GM19238 (cell line): ENCODE measurements around the gene CBARP.
A peak's percentile ranks its signal among the peaks of the same experiment; 100 is the strongest.

Experiments used
- DNase-seq: peaks from one replicate; pipeline ENCODE4 v3.0.0; 2011; ENCODE audit warnings: low spot score; ENCODE audit not compliant: insufficient read length

The CBARP gene

GRCh38 chr19:1239796-1240737 is 2.3 kb upstream of the CBARP start:
- peak; percentile 100 for DNase-seq

DNA sequence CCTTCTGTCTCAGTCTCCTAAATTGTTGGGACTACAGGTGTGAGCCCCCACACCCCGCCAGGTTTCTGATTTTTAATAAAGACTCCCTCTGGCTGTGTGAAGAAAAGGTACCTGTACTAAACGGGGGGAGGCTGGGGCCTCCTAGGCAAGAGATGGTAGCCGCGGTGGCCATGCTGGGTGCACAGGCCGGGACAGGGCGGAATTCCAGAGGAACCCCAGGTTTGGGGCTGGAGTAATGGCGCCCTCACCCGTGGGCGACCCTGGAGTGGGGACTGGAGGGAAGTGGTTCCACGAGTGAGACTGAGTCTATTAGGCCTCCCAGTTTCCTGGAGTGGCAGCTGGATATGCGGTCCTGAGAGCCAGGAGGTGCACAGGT is 1.6 kb upstream of the CBARP start:
- no peak for DNase-seq

DNA sequence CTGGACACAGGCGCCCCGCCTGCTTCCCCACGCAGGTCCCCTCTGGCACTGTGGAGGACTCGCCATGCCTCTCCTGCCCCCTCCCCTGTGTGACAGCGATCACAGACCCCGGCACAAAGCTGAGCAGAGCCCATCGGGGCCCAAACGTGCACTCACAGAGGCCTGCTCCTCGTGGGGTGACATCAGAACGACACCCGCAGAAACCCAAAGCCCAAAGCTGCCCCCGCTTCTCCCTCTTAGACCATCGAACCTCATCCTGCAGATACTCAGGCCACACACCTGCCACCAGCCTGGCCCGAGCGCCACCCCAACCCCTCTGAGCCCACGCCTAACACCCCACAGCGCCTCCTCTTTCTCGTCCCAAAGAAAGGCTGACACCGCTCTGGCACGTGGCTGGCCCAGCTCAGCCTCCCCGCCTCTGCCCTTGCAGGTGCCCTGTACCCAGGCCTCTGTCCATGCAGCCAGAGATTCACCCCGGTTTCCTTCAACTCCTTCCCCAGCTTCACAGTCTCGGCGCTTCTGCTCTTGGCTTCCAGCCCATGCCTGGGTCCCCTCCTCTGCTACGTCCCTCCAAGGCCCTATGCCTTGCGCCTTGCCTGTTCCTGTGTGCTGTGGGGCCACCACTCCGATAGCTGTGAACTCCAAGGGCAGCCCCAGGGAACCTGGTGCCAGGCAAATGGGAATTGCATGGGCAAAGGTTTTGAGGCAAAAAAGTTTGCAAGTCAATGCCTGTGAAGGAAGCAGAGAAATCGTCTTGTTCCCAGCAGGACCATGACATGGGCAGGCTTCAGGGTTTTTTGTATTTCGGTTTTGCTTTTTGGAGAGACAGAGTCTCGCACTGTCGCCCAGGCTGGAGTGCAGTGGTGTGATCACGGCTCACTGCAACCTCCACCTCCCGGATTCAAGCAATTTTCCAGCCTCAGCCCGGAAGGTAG is 831 bp upstream of the CBARP start:
- DNase-seq = no peak

GRCh38 chr19:1237027-1237659 is 662 bp downstream of the CBARP start:
- no peak for DNase-seq

GRCh38 chr19:1236576-1236975 is 1.2 kb downstream of the CBARP start:
- DNase-seq = no peak

DNA sequence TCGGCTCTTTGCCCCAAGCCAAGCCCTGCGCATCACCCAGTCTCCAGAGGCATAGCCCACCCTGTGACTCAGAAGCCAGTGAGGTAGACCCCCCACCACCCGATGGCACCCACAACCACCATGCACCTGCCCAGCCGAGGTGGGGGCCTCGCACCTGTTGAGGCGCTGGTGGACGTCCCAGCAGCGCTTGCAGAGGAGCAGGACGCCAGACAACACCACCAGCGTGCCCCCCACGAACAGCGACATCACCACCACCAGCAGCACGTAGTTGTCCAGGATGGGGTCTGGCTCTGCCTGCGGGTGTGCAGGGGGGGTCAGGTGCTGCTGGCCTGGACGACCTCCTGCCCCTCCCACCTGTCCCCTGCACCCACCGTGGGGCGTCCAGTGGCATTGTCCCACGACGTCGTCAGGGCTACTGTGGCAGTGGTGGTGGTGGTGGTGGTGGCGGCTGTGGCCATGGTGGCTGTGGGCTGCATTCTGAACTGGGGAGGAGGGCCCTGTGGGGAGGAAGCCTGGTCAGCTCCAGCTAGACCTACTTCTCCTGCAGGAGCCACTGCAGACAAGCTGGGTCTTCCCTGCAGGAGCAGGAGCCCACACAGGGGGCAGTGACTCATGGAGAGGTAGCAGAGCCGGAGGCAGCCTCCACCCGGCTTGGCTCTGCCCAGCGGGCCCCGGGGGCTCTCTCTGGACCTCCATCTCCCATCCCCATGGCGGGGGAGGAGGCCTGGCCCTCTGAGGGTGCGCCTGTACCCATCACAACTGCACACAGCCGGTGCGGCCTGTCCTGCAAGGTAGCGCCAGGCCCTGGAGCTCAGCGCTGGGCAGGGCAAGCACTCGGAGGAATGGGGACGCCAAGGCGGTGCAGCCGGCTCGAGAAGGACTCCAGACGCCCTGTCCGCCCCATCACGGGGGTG is 1.9 kb downstream of the CBARP start:
- no peak for DNase-seq

GRCh38 chr19:1234955-1235380 is 2.8 kb downstream of the CBARP start:
- DNase-seq = no peak

GRCh38 chr19:1234051-1234954 is 3.5 kb downstream of the CBARP start:
- no peak for DNase-seq

DNA sequence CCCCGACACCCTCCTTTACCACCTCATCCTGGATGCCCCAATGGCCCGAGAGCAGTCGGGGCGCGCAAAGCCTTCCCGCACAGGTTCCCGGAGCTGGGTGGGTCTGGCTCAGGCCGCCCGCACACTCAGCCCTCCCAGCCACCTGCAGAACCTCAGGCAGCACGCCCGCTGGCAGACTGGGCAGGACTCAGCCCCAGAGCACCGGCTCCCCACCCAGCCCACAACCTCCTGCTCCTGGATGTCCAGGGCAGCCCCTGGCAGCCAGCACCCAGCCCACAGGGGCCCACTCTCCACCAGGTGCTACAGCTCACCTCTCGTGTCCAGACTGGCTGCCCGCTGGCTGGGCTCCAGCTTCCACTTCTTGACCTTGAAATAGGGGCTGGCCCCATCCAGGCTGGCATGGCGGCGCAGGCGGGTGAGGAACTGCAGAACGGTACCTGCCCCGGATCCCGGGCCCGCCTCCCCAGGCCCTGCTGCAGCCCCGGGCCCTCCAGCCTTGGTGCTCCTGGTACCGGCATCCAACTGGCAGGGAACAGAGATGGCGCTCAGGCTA is 4.6 kb downstream of the CBARP start:
- DNase-seq = no peak

- no peak for DNase-seq
These were observed 5.1 kb downstream of the CBARP start for GRCh38 chr19:1232652-1233072.

GRCh38 chr19:1231729-1232637 is 5.8 kb downstream of the CBARP start:
- no peak for DNase-seq

DNA sequence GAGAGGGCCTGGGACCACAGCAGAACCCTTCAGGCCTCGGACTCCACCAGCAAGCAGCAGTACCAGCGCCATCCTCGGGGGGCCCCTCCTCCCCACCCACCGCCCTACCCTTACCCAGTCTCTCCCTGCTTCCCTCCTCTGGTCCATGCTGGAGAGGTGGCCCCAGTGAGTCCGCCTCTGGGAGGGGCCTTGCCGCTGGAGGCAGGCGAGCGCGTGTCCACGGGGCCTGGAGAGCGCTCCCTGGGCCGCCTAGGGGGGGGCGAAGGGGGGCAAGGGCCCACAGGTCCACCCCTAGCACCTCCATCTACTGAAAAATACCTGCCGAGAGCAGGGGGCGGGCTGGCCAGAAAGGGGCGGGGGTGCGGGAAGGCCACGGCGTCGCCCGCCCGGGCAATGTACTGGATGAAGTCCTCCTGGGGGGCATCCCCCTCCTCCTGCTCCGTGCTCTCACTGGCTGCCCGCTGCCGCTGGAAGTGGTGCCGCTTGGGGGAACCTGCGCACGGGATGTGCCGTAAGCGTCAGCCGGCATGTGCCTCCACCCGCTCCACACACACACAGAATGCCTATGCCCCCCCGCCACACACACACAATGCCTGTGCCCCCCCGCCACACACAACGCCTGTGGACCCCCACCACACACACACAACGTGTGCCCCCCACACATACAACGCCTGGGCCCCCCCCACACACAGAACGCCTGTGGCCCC is 6.9 kb downstream of the CBARP start:
- no peak for DNase-seq

DNA sequence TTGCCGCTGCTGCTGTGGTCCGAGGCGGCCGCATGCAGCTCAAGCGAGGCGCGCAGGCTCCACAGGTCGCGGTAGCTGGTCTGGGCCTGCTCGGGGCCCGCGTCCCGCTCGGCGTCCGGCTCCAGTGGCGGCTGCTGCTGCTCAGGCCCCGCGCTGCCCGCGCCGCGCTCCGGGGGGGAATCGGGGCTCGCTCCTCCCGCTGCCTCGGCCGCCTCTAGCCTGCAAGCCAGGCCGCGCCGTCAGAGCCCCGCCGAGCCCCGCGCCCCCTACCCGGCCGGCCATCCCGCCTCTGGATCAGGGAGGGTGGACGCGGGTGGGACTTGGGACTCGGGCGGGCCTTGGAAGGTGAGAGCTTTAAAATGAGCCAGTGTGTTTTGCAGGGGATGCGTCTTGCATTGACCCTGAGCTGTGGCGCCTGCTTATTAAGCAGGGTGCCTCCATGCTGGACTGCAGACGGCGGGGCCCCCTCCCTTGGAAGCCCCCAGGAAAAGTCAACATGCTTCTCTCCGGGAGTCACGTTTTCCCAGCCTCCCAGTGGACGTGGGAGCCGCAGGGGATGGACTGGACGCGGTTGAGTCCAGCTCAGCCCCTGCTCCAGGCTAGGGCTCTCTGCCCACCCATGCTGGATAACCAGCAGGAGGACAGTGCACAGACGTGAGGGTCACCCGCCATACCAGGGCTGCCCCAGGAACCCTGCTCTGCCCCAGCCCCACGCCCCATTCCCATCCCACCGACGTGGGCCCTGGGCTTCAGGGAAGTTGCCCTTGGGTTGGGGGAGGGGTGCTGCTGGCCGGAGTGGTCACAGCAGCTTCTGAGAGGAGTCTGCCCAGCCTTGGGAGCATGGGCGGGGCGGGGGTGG is 7.7 kb downstream of the CBARP start:
- DNase-seq = no peak

- DNase-seq = no peak
These were observed 8.5 kb downstream of the CBARP start for GRCh38 chr19:1229056-1229923.

DNA sequence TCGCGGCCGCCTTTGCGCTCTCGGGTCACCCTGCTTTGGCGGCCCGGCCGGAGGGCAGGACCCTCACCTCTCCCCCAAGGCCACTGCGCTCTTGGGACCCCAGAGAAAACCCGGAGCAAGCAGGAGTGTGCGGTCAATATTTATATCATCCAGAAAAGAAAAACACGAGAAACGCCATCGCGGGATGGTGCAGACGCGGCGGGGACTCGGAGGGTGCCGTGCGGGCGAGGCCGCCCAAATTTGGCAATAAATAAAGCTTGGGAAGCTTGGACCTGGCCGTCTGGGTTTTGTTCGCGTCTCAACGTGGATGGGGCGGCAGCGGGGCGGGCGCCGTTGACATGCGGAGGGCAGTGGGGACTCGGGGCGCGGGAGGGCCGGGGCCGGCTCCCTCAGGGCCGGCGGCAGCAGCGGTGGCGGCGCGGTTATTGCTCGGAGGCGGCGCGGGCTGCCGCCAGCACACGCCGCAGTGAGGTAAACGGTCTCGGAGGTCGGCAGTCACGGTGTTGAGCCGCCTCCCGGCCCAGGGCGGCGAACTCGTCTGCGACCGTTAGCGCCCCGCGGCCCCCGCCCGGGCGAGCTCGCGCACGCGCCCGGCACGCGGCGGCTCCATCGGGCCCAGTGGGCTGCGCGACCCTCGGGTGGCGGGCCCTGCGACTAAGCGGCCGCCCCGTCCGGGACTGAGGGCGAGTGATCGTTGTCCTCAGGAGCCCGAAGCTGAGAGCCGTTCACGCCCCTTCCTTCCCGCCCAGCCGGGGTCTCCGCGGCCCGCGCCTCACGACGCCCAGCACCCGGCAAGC is 9.4 kb downstream of the CBARP start:
- DNase-seq = no peak
